Measurements from ENCODE around the gene ARHGAP18. TPM values are rescaled to one million over a fixed set of nuclear protein-coding genes. Genes with fewer than 3 reads are reported as not detected.

Gene ARHGAP18
- total RNA-seq, 1 experiment from 2014 or later = 2.4 TPM

DNA sequence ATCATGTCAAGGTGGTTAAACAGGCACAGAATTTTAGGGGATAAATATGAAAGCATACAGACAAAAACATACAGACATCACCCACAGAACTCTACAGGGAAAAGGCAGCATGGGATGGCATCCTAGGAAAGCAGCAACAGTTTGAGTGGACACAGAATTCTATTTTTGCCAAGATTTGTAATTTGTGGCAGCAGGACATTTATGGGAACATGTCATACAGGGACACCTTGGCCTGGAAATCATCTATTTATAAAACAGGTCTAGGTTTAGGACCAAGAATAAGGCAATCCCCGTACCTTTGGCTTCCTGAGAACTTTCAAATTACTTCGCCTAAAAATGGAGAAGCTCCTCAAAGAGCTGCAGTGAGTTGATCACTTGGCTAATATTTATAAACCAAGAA, 17.5 kb downstream of the ARHGAP18 start:
- H3K56ac ChIP-seq (ENCODE audit: insufficient read length, low read depth, low read length) = no peak overlapping the region
- H4K8ac ChIP-seq (replicated peaks; ENCODE audit: insufficient read length, low read depth, low read length) = no peak overlapping the region
- no peaks in the 10 kb centered on the region for H3K79me2 ChIP-seq (ENCODE audit: insufficient read depth, low read length)
- no peak overlapping the region for H2BK20ac ChIP-seq (ENCODE audit: low read depth, low read length, poor library complexity, severe bottlenecking)
- no peak overlapping the region for H3K4me2 ChIP-seq (ENCODE audit: insufficient read depth, insufficient read length, low read length)
- H3K27me3 ChIP-seq (ENCODE audit: insufficient read depth, low read length) = no peaks in the 10 kb centered on the region
- no peak overlapping the region for H2BK15ac ChIP-seq (ENCODE audit: low read depth, low read length)
- H3K23me2 ChIP-seq (ENCODE audit: insufficient read length, low read depth, low read length, poor library complexity, severe bottlenecking) = no peaks in the 10 kb centered on the region
- no peak overlapping the region for H2AK5ac ChIP-seq (ENCODE audit: insufficient read length, low read length)
- no peak overlapping the region for H2AFZ ChIP-seq (ENCODE audit: low read length)
- 0 out of 7 replicates have a peak overlapping the region, but pooled peaks of 1 of the 3 experiments have one; percentile 9 for H3K27ac Mint-ChIP-seq
- no peak overlapping the region for H2BK120ac ChIP-seq (ENCODE audit: low read depth, low read length, poor library complexity, severe bottlenecking)
- H3K4me1 Mint-ChIP-seq = peaks cover 30 to 33% of the 10 kb centered on the region in 2 experiments
- WGBS (ENCODE audit: extremely low coverage, insufficient read length, low lambda C conversion rate) = no CpG with 5 or more reads among the region's 2 CpGs
- no peak overlapping the region for H4K91ac ChIP-seq (ENCODE audit: insufficient read length, low read depth, low read length)
- no peak overlapping the region for H3T11ph ChIP-seq (ENCODE audit: low read length)
- H4K20me1 ChIP-seq (ENCODE audit: control insufficient read depth, insufficient read depth, insufficient read length) = no peaks in the 10 kb centered on the region
- H2BK5ac ChIP-seq (ENCODE audit: insufficient read length, low read length) = no peak overlapping the region
- H3K9me3 Mint-ChIP-seq = no peaks in the 10 kb centered on the region
- H4K5ac ChIP-seq (ENCODE audit: insufficient read length, low read depth, low read length) = no peak overlapping the region
- no peaks in the 10 kb centered on the region for H3K79me1 ChIP-seq (ENCODE audit: insufficient read depth, low read depth, low read length, poor library complexity, severe bottlenecking)
- H3K9me3 ChIP-seq (ENCODE audit: control insufficient read depth, low read depth, low read length) = no peaks in the 10 kb centered on the region
- H3K9ac ChIP-seq (ENCODE audit: extremely low read depth, insufficient read length, low read length) = no peak overlapping the region
- no peak overlapping the region for H3K4me3 Mint-ChIP-seq
- no peak overlapping the region for H3K14ac ChIP-seq (ENCODE audit: insufficient read depth, low read length)
- no peak overlapping the region for H3K4ac ChIP-seq (ENCODE audit: low read depth, low read length)
- no peaks in the 10 kb centered on the region for H3K36me3 Mint-ChIP-seq (ENCODE audit: insufficient read depth in 1 of 3, low read depth in 3 of 3)
- no peak overlapping the region for H3K23ac ChIP-seq (ENCODE audit: insufficient read length, low read depth, low read length)
- H3K27me3 Mint-ChIP-seq (ENCODE audit: low read depth) = no peaks in the 10 kb centered on the region
- 0 out of 2 replicates have a peak, but pooled peaks cover 3% of the 10 kb centered on the region for H3K4me1 ChIP-seq (ENCODE audit: insufficient read depth, low read length)
- no peak overlapping the region for H3K27ac ChIP-seq (ENCODE audit: insufficient read length, low read depth, low read length)
- no peak for DNase-seq
- no peak for TF ChIP-seq CTCF (conservative IDR thresholded peaks at IDR 0.05)
- no peak overlapping the region for H3K18ac ChIP-seq (ENCODE audit: insufficient read length, low read depth, low read length)
- no peak overlapping the region for H2BK12ac ChIP-seq (ENCODE audit: insufficient read length, low read depth, low read length)
